GM19099 (cell line): ENCODE results near the gene IL17RC.

Experiments used
- POLR2A ChIP-seq: IDR thresholded peaks from 3 replicates; pipeline ENCODE4 v1.6.1; 2011; ENCODE audit warnings: low read depth; ENCODE audit not compliant: insufficient read length; ENCODE audit errors: extremely low read depth

Gene IL17RC

DNA sequence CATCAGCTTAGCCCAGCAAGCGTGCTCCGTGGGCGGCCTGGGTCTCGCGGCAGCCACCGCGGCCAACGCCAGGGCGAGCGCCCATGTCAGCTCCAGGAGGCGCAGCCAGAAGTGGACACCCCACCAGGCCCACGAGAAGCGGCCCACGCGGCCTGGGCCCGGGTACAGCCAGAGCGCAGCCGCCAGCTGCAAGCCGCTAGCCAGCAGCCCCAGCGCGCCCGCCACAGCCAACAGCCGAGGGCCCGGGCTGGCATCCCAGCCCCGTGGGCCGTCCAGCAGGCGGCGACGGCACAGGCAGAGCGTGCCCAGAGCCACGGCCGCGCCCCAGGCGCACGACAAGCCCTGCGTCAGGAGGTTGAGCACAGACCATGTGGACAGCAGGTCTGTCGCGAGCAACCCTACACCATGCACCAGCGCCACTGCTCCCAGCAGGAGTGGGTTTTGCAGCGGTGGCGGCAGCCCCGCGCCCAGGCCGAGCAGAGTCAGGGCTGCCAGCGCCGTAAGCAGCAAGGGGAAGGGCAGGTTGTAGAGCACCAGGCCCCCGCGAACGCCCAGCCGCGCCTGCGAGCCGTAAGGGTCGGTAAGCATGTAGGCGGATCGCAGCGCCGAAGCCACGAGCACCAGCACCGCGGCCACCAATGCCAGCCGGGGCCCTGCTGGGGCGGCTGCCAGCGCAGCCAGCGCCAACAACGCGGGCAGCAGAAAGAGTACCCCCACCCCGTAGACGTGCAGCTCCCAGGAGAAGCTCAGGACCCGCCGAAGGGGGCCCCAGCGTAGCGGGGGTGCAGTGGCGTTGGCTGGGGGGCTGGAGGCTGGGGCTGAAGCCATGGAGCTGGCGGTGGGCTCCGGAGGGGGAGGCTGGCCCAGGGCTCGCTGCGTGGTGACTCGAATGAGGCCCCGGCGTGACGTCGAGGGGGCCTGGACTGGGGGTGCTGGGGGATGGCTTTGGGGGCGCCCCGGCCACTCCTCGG, 30.4 kb downstream of the IL17RC start:
- no peak for TF ChIP-seq POLR2A

- TF ChIP-seq POLR2A: no peak
These were observed 31.7 kb downstream of the IL17RC start for GRCh38 chr3:9948586-9948985.

GRCh38 chr3:9949115-9949514, 32.2 kb downstream of the IL17RC start:
- no peak for TF ChIP-seq POLR2A

- TF ChIP-seq POLR2A: no peak
These were observed 32.7 kb downstream of the IL17RC start for GRCh38 chr3:9949626-9950025.

- no peak for TF ChIP-seq POLR2A
These were observed 34.2 kb downstream of the IL17RC start for GRCh38 chr3:9951126-9951525.

DNA sequence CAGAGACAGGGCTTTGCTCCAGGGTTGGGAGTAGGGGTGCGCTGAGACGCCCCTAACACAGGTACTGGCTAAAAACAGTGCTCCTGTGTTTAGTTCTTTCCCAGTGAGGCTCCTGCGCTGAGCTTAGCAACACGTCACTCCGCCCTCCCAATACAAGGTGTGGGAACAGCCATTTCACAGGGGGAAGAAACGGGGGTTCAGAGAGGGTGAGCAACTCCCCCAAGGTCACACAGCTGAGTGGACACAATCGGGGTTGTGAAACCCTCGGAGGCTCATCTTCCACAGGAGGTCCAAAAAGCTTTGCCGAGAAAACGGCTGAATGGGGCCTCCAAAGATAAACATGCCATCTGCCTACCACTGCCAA, 34.7 kb downstream of the IL17RC start:
- no peak for TF ChIP-seq POLR2A

- peak; percentile 46 for TF ChIP-seq POLR2A
These were observed 35.3 kb downstream of the IL17RC start, which contains the start of gene PRRT3 for GRCh38 chr3:9951962-9952805. Gene PRRT3 (minus strand): TSS chr3:9952408. CDS start chr3:9950115, 2,293 bp downstream.

GRCh38 chr3:9955067-9955502, 38.2 kb downstream of the IL17RC start:
- no peak for TF ChIP-seq POLR2A

DNA sequence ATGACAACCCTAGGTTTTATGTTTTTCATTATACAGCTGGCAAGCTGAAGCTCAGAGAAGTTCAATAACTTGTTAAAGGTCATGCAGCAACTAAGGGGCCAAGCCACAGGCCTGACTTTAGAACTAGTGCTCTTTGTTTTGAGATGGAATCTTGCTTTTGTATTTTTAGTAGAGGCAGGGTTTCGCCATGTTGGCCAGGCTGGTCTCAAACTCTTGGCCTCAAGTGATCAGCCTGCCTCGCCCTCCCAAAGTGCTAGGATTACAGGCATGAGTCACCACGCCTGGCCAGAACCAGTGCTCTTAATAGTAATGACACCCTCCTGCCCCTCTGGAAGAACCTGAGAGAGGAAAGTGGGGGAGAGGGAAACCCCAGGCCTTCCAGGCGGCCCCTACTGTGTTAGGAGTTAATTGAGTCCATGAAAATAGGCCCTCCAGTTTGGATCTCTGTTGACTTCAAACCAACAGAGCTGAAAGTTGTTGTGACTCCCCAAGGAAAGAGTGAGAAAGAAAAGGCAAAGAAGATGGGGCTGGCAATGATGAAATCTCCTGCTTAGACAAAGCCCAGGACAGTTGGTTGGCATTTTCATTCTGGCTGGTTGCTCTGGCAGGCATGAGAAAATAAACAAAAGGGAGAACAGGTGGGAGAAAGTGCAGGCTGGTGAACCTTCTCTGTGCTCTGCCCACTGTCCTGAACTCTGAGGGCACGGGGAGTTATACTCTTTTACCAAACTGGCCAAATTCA, 38.9 kb downstream of the IL17RC start:
- no peak for TF ChIP-seq POLR2A

DNA sequence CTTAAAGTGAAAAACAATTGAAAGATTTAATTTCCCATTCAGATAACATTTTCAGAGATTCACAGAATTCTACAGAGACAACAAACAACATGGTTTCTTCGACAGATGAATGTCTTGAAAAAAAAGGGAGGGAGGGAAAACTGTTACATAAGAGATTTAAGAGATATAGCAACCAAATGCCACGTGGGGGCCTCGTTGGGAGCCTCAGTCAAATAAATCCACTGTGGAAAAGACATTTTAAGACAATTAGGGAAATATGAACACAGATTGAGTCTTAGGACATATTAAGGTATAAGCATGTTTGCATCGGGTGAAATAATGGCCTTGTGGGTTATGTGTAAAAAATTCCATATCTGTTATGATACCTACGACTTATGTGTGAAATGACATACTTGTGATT, 40.3 kb downstream of the IL17RC start:
- no peak for TF ChIP-seq POLR2A

GRCh38 chr3:9965200-9965875, 48.4 kb downstream of the IL17RC start:
- no peak for TF ChIP-seq POLR2A

DNA sequence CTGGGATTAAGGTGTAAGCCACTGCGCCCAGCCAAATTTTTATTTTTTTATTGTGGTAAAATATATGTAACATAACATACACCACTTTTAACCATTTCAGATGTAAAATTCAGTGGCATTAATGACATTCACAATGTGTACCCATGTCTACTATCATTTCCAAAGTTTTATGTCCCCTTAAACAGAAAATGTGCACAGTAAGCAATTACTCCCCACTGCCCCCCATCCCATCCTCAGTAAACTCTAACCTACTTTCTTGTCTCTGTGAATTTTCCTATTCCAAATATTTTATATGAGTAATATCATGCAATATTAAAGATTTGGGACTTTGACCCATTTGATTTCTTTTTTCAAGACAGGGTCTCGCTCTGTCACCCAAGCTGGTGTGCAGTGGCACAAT, 49.9 kb downstream of the IL17RC start:
- TF ChIP-seq POLR2A: no peak

GRCh38 chr3:9969632-9970019, 52.7 kb downstream of the IL17RC start:
- no peak for TF ChIP-seq POLR2A

DNA sequence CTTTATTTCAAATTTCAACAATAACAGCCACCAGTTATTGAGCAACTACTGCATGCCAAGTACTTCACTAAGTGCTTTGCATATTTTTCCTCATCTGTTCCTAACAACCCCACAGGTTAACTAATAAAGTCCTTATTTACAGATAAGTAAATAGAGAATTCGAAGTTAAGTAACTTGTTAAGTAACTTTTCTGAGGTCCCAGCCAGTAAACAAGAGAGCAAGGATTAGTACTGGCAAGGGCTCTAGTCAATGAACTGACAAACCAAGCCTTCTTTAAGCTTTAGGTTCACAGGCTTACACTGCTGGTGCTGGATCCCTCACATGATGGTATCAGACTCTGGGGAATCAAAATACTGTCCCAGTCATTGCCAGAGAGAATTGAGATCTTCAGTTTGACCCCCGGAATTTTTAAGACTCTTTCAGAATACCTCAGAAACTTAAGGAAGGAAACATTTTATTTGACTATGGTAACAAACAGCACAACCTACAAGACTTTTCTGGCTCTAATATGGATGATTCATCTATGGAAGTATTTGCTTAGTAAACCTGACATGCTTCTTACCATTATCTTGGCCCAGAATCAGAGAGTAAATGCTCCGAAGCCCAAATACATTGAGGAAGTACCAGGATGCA, 53.2 kb downstream of the IL17RC start:
- no peak for TF ChIP-seq POLR2A
